Activated CD4-positive, alpha-beta T cell treated with anti-CD3 and anti-CD28 coated beads, Interleukin-2, amount 50 U/mL, for 1 hour (primary cell): Measurements from ENCODE around the gene EIF1B.

Experiments used
- DNase-seq: peaks from one replicate; pipeline ENCODE4 v3.0.0-alpha.2; 2020

The EIF1B gene

DNA sequence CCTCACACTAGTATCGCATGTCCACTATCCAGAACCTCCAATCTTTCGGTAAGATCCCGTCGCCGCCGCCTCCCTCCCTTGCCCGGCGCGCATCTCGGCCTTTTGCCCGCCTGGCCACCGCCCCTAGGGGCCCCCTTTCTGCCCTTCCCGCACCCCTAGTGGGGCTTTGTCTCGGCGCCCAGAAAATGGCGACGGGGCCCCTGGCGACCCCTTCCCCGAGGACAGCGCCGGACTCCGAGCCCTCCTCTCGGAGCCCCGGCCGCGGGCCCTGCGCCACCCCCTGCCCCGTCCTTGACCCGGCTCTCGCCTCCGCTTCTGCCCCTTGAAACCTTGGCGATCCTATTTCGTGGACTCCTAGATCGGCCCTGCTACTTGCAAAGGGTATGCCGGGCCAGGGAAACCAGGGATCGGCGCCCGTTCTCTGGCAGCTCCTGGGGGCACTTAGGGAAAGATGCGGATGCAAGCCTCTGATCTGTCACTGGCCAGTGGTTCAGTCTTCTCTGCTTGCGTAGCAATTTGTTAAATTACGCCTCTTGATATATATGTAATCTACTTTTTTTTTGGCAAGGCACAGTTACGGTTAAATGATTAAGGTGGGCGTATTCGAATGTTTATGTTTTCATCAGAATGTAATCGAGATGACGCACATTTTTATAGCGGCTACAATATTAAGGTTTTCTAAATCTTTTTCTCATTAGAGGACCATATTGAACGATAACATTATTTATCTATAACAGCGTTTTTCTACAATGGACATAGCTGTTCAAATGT lies 603 bp downstream of the EIF1B start:
- DNase-seq = peak; percentile 25

DNA sequence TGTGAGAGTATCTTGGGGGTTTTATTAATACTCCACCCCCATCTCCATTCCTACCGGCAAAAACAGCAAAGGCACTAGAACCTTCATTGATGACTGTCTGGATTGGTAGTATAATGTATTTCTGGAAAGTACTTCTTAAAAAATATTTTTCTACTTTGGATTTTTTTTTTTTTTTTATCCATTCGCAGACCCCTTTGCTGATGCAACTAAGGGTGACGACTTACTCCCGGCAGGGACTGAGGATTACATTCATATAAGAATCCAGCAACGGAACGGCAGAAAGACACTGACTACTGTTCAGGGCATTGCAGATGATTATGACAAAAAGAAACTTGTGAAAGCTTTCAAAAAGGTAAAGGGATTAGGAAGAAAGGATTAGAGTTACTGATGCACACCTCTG lies 1.2 kb downstream of the EIF1B start:
- DNase-seq = no peak

DNA sequence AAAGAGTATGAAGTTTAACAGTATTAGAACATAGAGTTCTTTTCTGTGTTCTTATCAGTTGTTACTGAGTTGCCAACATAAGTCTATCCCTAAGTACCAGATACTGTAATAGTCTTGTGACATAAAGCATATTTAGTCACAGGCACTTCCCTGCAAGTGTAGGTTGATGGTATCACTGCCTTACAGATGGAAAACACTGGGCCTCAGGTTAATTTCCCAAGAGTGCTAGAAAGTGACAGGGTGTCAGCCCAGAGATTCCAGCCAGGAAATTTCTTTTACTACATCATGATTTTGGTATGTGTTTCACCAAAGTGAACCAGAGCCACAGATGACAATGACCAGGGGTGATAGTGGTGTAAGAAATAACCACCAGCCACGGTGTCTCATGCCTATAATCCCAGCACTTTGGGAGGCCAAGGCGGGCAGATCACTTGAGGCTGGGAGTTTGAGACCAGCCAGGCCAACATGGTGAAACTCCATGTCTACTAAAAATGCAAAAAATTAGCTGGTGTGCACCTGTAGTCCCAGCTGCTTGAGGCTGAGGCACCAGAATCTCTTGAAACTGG lies 3.2 kb downstream of the EIF1B start:
- no peak for DNase-seq

DNA sequence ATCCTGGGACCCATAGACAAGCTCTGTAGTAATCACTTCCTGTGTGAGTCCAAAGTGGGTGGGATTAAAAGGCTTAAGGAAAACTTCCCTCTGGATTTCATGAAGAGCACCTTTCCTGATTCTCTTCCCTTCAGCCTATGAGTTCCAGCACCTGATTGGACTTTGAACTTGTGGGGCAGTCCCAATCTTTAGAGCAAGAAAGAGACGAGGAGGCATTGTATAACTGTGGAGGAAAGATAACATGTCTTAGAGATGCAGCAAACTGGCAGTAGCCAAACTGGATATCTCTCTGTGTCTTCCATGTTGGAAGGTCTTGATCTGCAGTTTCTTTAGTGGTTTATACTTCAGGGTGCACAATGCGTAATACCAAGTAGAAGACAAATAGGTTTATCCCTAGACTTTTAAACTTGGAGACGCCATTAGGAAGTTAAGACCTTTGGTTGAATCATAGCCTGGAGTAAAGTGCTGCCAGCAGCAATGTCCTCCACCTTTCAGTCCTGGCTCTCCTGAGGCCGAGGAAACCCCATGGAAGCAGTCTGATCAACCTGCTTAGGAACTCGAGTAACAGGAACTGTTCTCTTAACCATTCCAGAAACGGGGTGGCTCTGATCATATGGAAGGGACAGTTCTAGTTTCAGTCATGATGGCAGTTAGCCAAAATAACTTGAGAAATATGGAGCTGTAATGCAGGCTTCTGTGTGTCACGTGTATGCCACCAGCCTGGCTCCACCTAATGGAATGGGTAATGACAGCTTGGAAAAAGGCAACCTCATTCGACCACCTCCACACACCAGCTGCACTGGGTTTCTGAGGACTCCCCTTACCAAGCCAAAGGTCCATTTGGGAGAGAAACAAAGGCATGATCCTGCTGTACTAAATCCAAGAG lies 4.7 kb downstream of the EIF1B start:
- DNase-seq = no peak

DNA sequence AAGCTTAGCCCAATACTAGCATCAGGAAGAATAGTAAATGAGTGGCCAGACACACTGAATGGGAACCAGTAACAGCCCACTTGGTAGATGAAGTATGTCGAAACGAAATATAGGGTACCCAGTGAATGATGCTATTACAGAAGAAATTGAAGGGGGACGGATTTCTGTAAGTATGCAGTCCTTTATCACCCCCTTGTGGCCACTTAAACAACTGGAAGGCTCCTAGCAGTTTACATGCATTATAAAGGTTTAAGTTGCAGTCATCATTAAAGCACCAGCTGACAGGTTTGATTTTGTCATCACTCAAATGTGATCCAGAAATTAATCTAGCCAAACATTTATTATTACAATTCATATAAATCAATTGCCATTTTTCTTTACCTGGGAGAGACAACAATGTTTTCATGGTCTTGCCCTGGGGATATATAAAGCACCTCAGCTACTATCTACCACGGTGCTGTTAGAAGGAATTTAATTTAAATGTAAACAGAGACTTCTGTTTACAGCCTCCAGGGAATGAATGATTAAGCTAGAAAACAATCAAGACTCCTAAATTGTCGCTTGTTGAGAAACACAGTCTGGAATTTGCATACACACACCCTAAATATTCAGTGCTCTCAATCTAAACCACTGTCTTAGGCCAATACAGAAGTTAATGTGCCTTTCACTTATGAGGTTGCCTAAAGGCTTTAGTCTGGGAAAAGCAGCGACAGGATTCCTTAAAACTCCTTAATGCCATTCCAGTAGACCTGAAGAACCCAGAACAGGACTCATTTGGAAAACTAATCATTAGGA lies 7.8 kb downstream of the EIF1B start:
- peak; percentile 22 for DNase-seq

DNA sequence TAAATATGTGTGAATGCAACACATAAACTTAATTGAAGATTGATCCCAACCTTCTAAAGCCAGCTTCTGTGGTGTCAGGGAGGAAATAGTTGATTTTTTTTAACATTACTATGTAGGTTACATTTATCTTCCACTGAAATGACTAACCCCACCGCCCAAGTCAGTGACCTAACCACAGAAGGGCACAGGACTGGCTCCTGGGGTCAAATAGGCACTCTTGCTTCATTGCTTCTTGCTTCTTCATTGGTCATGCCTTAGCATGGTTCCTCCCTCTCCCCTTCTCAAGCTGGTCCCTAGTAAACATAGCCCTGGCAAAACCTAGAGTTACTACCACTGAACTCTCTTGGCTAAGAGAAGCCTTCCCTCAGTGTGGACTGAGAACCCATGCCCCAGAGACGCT lies 12.3 kb downstream of the EIF1B start:
- no peak for DNase-seq

DNA sequence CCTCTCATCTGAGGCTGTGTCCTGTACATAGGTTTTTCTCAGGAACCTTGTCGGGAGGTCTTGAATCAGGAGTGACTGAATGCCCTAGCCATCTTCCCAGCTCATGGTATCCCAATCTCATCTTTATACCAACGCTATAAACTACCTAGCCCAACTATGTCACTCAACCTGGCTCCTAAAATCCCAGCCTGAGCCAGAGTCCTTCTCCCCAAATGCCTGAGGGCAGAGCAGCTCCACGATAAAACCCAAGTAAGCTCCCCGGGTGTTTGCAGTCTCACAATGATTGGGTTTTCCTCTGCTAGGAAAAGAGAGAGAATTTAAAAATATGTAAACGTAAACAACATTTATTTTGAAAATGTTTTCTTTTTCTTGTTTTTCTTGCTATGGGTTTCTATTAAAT lies 14.4 kb downstream of the EIF1B start:
- no peak for DNase-seq

DNA sequence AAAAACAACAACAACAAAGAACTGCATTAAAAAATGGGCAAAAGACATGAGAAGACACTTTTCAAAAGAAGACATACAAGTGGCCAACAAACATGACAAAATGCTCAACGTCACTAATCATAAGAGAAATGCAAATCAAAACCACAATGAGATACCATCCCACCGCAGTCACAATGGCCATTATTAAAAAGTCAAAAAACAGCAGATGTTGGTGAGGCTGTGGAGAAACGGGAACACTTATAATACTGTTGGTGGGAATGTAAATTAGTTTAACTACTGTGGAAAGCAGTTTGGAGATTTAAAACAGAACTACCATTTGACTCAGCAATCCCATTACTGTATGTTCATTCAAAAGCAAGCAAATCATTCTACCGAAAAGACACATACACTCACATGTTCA lies 15.1 kb downstream of the EIF1B start:
- no peak for DNase-seq

DNA sequence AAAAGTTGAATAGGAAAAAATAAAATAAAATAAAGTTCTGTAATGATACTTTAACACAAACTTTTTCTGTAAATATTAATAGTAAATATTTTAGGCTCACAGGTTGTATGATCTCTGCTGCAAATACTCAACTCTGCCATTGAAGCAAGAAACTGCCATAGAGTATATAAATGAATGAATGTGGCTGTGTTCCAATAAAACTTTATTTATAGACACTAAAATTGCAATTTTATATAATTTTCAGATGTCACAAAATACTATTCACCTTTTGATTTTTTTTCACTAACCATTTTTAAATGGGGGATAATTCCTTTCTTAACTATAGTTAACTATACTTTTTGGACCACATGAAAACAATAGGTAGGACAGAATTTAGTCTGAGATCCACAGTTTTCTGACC lies 16.0 kb downstream of the EIF1B start:
- DNase-seq = no peak

DNA sequence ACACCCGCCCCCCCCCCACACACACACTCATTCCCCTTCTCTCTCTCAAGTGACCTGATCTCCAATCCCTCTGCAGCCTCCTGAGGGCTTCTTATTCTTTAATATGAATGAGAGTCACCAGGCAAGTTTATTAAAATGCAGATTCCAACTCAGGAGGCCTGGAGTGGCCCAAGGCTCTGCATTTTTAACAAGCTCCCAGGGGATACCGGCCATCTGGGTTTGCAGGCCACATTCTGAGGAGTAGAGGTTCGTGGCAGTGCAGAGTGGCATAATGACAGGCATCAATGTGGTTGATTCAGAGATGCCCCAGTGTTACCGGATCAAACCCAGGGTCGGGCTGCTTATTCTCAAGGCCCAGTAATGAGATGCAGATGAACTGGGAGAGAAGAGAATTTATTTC lies 18.9 kb downstream of the EIF1B start:
- no peak for DNase-seq

DNA sequence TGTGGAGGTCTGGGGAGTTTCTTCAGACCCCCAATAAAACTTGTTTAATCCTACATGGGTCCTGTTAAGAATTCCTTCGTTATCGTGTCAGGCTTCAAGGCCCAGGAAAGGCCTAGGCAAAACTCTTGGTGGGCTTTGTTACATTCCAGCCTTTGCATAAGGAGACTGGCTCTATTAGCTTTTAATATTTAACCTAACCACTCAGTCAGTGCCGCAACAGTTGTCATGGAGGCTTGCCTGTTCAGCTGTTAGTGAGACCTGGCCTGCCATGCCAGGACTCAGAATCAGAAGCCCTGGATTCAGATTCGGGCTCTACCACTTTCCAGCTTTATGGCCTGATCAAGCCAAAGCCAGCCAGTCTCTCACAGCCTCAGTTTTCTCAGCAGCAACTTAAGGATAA lies 19.6 kb downstream of the EIF1B start:
- no peak for DNase-seq

DNA sequence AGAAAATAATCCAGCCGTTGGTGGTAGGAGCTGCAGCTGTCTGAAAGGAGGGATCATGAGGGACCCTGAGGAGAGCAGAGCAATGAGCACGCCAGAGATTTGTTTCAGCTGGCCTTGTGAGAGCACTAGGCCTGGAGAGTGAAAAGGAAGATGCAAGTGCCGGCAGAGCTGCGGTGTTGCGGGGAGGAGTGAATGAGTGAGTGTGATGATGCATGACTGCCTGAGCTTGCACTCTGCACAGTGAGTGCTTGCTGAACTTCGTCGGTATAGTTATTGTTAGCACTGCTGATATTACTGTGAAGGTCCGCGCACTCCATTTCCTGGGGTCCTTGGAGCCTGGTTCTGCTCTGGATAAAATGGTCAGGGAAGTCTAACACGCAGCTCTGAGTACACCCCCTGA lies 23.2 kb downstream of the EIF1B start:
- no peak for DNase-seq

DNA sequence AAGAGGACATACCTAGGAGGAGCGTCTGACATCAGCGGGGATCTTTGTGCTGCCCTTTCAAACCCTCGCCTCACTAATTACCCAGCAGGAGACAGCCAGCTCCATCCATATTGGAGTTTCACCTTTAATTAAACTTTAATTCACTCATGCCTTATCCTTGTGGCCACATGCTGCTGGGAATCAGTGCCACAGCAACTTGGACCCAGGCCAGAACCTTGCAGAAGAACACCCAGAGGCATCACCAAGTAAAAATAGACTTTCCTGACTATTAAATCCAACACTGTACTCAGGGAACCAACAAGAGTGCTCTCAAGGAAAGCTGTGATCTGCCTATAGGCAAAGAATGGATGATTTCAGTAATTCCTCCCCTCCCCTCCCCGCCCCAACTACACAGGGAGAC lies 23.9 kb downstream of the EIF1B start:
- DNase-seq = no peak

DNA sequence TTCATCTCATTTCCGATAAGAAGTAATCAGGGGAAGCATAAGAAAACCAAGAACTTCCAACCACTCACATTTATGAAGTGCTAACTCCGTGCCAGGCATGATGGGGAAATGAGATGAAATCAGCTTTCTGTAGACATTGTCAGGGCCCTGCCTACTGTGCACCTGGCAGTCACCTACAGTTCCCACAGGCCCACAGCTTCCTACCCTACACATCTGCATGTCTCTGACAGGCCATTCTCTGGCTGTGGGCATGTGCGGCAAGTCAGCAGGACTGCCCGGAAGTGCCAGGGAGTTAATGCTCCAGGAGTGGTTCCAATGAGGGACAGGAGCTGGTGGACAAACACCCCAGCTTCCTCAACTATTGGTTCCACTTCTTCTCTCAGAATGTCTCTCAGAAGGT lies 24.3 kb downstream of the EIF1B start:
- no peak for DNase-seq

DNA sequence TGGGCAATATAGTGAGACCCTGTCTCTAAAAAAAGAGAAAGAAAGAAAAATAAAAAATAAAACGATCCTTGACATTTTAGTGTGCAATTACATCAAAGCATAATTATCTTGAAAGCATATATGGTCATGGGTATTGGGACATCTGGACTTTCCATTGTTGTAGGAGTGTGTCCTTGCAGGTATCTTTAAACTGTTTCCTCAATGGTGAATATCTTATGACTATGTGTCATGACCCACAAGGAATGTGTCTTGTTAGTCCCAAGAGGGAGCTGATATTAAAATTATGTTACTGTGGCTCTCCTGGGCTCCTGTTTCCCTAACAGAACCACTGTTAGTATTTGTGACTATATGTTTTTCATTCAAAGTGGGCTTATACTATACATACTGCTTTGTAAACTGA lies 26.6 kb downstream of the EIF1B start:
- DNase-seq = no peak

DNA sequence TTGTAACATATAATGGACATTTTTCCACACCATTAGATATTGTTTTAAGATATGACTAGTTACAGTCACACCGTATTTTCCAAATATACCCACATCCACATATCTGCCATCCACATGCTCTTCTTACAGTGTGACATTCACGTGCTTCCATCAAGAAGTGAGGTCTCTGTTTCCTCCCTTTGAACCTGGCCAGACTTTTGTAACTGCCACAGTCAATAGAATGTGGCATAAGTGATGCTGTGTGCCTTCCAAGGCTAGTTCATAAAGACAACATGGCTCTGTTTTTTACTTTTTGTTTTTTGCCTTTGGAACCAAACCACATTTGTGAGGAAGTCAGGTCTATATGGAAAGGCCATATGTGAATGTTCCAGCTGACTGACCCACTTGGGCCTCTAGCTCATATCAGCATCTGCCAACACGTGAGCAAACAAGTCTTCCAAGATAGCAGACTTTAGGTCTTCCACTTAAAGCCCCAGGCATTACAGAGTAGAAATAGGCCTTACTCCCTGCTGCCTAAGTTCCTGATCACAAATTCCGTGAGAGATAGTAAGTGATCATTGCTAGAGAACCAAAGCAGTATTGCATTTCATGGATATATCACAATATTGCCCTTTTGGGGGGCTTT lies 27.1 kb downstream of the EIF1B start:
- no peak for DNase-seq

DNA sequence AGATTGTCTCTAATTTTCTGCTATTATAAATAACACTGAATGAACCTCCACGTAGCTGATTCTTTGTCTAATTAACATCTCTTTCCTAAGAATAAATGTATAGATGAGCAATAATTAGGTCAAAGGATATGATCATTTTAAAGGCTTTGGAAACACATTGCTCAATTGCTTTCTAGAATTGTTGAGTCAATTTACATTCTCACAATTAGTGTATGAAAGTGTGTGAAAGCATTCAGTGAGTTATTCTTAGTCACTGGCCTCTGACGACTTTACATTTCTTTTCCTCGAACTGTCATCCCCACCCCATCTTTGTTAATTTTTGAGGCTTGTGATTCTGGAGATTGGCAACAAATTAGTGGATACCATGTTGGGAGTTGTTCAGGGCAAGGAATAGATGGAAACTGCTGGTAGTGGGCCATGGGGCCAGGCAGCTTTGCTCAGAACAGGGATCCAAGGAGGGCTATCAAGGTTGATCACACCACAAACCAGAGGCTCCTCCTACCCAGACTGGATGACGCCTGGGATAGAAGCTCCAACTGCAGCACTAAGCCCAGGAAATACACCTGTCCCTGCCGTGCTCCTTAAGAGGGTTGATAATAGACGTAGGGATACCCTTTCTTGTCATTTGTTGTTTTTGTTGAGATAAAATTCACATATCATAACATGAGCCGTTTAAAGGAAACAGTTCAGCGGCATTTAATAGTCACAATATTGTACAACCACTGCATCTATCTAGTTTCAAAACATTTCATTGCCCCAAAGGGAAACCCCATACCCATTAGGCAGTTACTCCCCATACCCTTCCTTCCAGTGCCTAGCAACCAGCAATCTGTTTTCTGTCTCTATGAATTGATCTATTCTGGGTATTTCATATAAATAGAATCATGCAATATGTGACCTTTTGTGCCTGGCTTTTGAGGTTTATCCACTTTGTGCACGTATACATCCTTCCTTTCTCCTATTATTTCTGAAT lies 27.9 kb downstream of the EIF1B start:
- DNase-seq = no peak

DNA sequence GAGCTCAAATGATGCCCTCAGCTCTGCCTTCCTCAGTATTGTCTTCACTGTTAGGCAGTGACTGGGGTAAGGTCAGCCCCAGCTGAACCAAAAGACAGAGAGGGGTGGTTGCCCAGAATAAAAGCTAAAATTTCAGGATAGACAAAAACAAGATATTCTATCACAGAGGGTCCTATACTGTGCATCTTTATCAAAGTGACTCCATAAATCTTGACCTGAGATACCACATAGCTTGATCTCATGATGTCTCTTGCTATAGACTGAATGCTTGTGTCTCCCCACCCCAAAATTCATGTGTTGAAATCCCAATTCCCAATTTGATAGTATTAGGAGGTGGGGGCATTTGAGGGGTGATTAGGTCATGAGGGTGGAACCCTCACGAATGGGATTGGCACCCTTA lies 30.4 kb downstream of the EIF1B start:
- DNase-seq = no peak

DNA sequence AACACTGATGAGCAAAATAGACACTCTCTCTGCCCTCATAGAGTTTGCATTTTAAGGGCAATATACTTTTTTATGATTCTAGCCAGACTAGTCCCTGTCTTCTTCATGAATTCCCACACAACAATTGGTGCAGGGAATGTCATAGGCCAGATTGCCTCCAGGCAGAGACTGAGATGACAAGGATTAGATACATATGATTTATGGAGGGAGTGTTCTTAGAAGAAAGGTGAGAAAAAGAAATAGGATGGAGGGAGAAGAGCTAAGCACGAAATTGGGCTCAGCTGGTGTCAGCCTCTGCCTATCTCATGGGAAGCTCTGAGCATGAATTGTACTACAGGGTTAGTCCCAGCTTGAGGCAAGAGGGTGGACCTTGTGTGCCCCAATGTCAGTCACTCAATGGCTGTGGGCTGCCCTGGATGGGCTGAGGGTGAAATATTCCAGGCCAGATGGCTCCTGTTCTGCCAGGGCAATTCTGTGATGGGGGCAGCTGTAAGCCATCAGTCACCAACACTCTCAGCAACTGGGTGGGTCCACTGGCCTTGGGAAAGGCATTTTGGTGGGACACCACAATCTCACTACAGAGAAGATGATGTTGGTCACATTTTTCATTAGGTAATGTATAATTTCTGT lies 31.1 kb downstream of the EIF1B start:
- DNase-seq = no peak

DNA sequence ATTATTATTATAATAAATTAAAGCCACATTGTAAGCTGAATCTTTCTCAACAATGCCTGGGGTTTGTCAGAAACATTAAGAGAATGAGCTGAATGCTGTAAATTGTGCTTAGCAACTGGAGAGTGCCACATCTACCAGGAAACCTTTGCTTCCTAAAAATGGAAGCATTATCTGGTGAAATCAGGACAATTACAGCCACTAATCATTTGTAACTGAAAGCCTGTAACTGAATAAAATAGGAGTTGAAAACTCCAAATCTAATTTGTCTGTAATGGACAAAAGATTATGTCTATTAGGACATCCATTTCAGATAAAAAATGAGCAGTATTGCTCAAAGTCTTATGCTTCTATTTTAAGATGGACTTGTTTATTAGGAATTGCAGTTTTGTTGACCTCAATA lies 32.2 kb downstream of the EIF1B start:
- DNase-seq = no peak

DNA sequence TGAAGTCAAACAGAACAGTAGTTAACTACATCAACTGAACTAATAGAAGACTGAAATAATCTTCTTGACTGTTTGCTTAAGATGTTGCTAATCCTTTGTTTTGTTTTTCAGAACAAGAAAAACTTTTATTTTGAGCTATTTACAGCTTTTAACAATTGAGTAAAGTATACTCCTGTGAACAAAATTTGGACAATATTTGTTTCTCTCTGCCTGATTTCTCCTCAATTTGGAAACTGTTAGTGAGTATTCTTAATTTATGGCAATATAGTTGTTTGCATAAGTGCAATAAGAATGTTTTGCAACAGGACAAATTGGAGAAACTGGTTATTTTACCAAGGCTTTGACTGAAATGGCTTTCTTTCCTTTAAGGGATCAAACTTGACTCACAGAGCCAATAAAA lies 41.0 kb downstream of the EIF1B start:
- no peak for DNase-seq
